HepG2 (cell line): Measurements from ENCODE around the gene CCDC97. TPM values are rescaled to one million over a fixed set of nuclear protein-coding genes. Genes with fewer than 3 reads are reported as not detected.

Experiments used
- ATAC-seq: fragments of 200-7000 bp; cut with Tn5 transposase; 3 replicates; pipeline ENCODE4 v1.9.1; 2020; ENCODE audit warnings: mild to moderate bottlenecking, moderate library complexity
- BruUV-seq: library from RNA; stranded (reverse); fragments of 400-500 nt; replicated peaks from 2 replicates; lab custom pipeline; 2021; lab: Mats Ljungman, UMichigan
- CTCF ChIA-PET: fragments of 300-600 bp; formaldehyde crosslinking; extraction: SDS; loops from one replicate; lab custom pipeline; 2021; ENCODE audit warnings: low total read pairs, inconsistent platforms, low intra/inter-chr PET ratio; lab: Yijun Ruan, JAX
- POLR2A ChIA-PET: fragments of 350-600 bp; sonication (Branson Sonifier 250); formaldehyde crosslinking; loops from one replicate; lab custom pipeline; 2020; ENCODE audit warnings: antibody characterized with exemption, inconsistent platforms; lab: Yijun Ruan, JAX
- DNase-seq: peaks from one replicate; pipeline ENCODE4 v3.0.0-alpha.2; 2015; ENCODE audit warnings: low spot score
- FAIRE-seq: peaks from 3 replicates; lab custom pipeline; 2011; peaks lifted over from hg19 to GRCh38; lab: Jason Lieb, UNC
- H2AFZ ChIP-seq: one replicate; pipeline ENCODE4 v1.6.1; 2011; ENCODE audit warnings: low read length, inconsistent platforms
- H3K27ac ChIP-seq: fragments of 300-600 bp; 3 replicates; pipeline ENCODE4 v1.8.0; 2011; ENCODE audit warnings: mixed run types, mild to moderate bottlenecking, mixed read lengths, low read length, inconsistent platforms; ENCODE audit not compliant: insufficient read depth; ENCODE audit errors: extremely low read length
- H3K27me3 ChIP-seq, 2 experiments: fragments of 200-600 bp in 1 of 2; 2 replicates in 1 of 2; 3 replicates in 1 of 2; pipeline versions ENCODE4 v1.6.0 to v1.8.0; 2011; ENCODE audit warnings: low read length in 2 of 2, mild to moderate bottlenecking in 2 of 2, moderate library complexity in 2 of 2, inconsistent platforms in 1 of 2; ENCODE audit not compliant: insufficient read depth in 2 of 2, control insufficient read depth in 1 of 2
- H3K36me3 ChIP-seq, 2 experiments: fragments of 200-600 bp in 1 of 2; replicated peaks in 1 of 2; 2 replicates in 1 of 2; 3 replicates in 1 of 2; pipeline versions ENCODE4 v1.5.1 to v1.8.0; 2011; ENCODE audit warnings: low read length in 2 of 2, inconsistent platforms in 1 of 2; ENCODE audit not compliant: insufficient read depth in 2 of 2, control insufficient read depth in 1 of 2
- H3K4me1 ChIP-seq: 2 replicates; pipeline ENCODE4 v1.5.1; 2012; ENCODE audit warnings: low read length, inconsistent platforms; ENCODE audit not compliant: insufficient read depth
- H3K4me2 ChIP-seq: 2 replicates; pipeline ENCODE4 v1.6.0; 2011; ENCODE audit warnings: low read depth, low read length, inconsistent platforms
- H3K4me3 ChIP-seq, 3 experiments: fragments of 200-600 bp in 1 of 3; sonication (generic), shearing (Covaris generic) in 1 of 3; replicated peaks in 1 of 3; 2 replicates each; pipeline ENCODE4 v1.5.1; 2011 to 2016; ENCODE audit warnings: low read length in 3 of 3, inconsistent platforms in 2 of 3, low read depth in 2 of 3, mild to moderate bottlenecking in 2 of 3, control low read depth in 1 of 3, mixed read lengths in 1 of 3; ENCODE audit not compliant: insufficient read depth in 1 of 3
- H3K79me2 ChIP-seq: one replicate; pipeline ENCODE4 v1.6.1; 2011; ENCODE audit warnings: low read length, inconsistent platforms; ENCODE audit not compliant: insufficient read depth
- H3K9ac ChIP-seq: 2 replicates; pipeline ENCODE4 v1.6.0; 2011; ENCODE audit warnings: mild to moderate bottlenecking, low read depth, low read length, inconsistent platforms; ENCODE audit not compliant: insufficient read depth
- H3K9me3 ChIP-seq: 2 replicates; pipeline ENCODE4 v1.5.1; 2012; ENCODE audit warnings: mild to moderate bottlenecking, low read length
- H4K20me1 ChIP-seq: 2 replicates; pipeline ENCODE4 v1.6.0; 2011; ENCODE audit warnings: inconsistent platforms, mild to moderate bottlenecking, low read length, moderate library complexity; ENCODE audit not compliant: insufficient read depth
- JUNB ChIP-seq: sonication (generic); formaldehyde crosslinking; IDR thresholded peaks from 2 replicates; pipeline ENCODE4 v1.8.0; 2022; ENCODE audit warnings: missing genetic modification reagents, mild to moderate bottlenecking, borderline replicate concordance
- KDM4B ChIP-seq: sonication (generic); formaldehyde crosslinking; IDR thresholded peaks from 2 replicates; pipeline ENCODE4 v1.4.0; 2020; ENCODE audit warnings: missing genetic modification reagents
- NCOA1 ChIP-seq: sonication (generic); formaldehyde crosslinking; IDR thresholded peaks from 2 replicates; pipeline ENCODE4 v1.9.0; 2021; ENCODE audit warnings: missing genetic modification reagents
- NCOA5 ChIP-seq: sonication (generic); formaldehyde crosslinking; IDR thresholded peaks from 2 replicates; pipeline ENCODE4 v1.4.0; 2020; ENCODE audit warnings: missing genetic modification reagents
- ONECUT2 ChIP-seq: sonication (generic); formaldehyde crosslinking; IDR thresholded peaks from 2 replicates; pipeline ENCODE4 v1.4.0; 2020; ENCODE audit warnings: missing genetic modification reagents
- PHF20 ChIP-seq: sonication (generic); formaldehyde crosslinking; IDR thresholded peaks from 2 replicates; pipeline ENCODE4 v1.5.0; 2020; ENCODE audit warnings: mild to moderate bottlenecking, missing genetic modification reagents
- ZIK1 ChIP-seq: sonication (generic); formaldehyde crosslinking; IDR thresholded peaks from 2 replicates; pipeline ENCODE4 v1.5.0; 2020; ENCODE audit warnings: mild to moderate bottlenecking, low read depth, missing genetic modification reagents, borderline replicate concordance
- ZNF343 ChIP-seq: sonication (generic); formaldehyde crosslinking; IDR thresholded peaks from 2 replicates; pipeline ENCODE4 v1.4.0; 2020; ENCODE audit warnings: mild to moderate bottlenecking, missing genetic modification reagents
- ZNF430 ChIP-seq: sonication (generic); formaldehyde crosslinking; IDR thresholded peaks from 2 replicates; pipeline ENCODE4 v1.9.0; 2021; ENCODE audit warnings: mild to moderate bottlenecking, missing genetic modification reagents
- ZNF432 ChIP-seq: sonication (generic); formaldehyde crosslinking; IDR thresholded peaks from 2 replicates; pipeline ENCODE4 v1.5.0; 2020; ENCODE audit warnings: missing genetic modification reagents, mild to moderate bottlenecking, borderline replicate concordance
- ZNF44 ChIP-seq: sonication (generic); formaldehyde crosslinking; IDR thresholded peaks from 2 replicates; pipeline ENCODE4 v1.5.1; 2020; ENCODE audit warnings: mild to moderate bottlenecking, missing genetic modification reagents
- WGBS: methylation state at CpG from one replicate; pipeline ENCODE4 v1.1.6; 2017; ENCODE audit warnings: low lambda C conversion rate; 5-methylcytosine and 5-hydroxymethylcytosine counted together
- in situ Hi-C: cut with HindIII; loops from 2 replicates; pipeline ENCODE4 v1.10.0; 2017; ENCODE audit warnings: low pct_unique_long_range_greater_than_20kb; ENCODE audit not compliant: extremely low pct_ligation_motif_present
- intact Hi-C: fragments of 100-400 bp; cut with micrococcal nuclease; formaldehyde crosslinking; loops from one replicate; pipeline ENCODE4 v1.10.0; 2022; ENCODE audit not compliant: unreplicated experiment
- polyA plus RNA-seq, 8 experiments: library from polyadenylated mRNA; depleted of rRNA in 3 of 8; stranded (reverse) in 7 of 8; unstranded in 1 of 8; fragments of >200 nt; fragmentation: Illumina TruSeq in 4 of 8; extraction: Trizol in 4 of 8; gene quantifications; 2 replicates each; pipeline versions ENCODE4 v1.2.1 to v1.2.3, GENCODE V29; 2011 to 2016; ENCODE audit warnings: low read depth in 4 of 8, missing spikeins in 1 of 8, mixed read lengths in 1 of 8; ENCODE audit not compliant: insufficient read depth in 1 of 8
- total RNA-seq, 5 experiments: library from RNA; depleted of rRNA; stranded (reverse); fragments of >200 nt; fragmentation: Illumina TruSeq; extraction: Trizol; gene quantifications; 2 replicates each; pipeline ENCODE4 v1.2.3, GENCODE V29; 2016; ENCODE audit warnings: low read depth in 1 of 5
- TF ChIP-seq, protein P1 (sequence below): IDR thresholded peaks from 2 replicates; pipeline ENCODE4 v1.6.1; 2018; ENCODE audit warnings: missing genetic modification reagents
- TF ChIP-seq, protein P2 (sequence below): sonication (generic); formaldehyde crosslinking; IDR thresholded peaks from 2 replicates; pipeline ENCODE4 v1.9.0; 2021; ENCODE audit warnings: missing genetic modification reagents, mild to moderate bottlenecking, borderline replicate concordance

The CCDC97 gene
- total and polyA plus RNA-seq, 2 of the 13 experiments (the other 11 are each of a cell fraction or from before 2014, with no cell fraction given), result 6.2 to 7.3 TPM

DNA sequence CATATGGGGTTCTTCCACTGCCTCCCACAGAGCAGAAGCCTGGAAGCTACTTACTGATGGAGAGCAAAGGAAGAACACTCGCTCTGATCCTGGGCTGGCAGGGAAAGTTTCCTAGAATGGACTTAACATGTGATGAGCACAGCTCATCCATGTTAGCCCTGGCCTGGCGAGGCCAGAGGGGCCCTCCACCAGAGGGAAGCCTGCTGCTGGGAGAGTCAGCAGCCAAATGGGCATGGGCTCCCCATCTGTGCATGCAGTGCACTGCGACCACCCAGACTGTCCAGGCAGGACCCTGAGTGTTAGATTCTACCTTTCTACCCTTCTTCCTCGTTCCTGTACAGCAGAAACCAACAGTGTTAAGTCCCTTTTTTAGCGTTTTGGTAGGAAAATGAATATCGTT is 36.9 kb upstream of the CCDC97 start:
- intact Hi-C loops (no loop called here), in situ Hi-C loops (no loop called here)
- H2AFZ ChIP-seq, result no peak overlapping the region
- DNase-seq (no peak), FAIRE-seq (no peak), ATAC-seq (no peak)
- H3K27ac ChIP-seq, result no peak overlapping the region
- H4K20me1 ChIP-seq, result no peaks in the 10 kb centered on the region
- no peaks in the 10 kb centered on the region for H3K9me3 ChIP-seq
- ChIA-PET POLR2A (interaction anchor here (1.6 kb wide), 1 partner anchor 9 kb away, joined by 3 read pairs; no protein-coding TSS in a partner anchor), CTCF (no interaction called here)
- H3K4me2 ChIP-seq, result no peak overlapping the region
- no peak overlapping the region for H3K9ac ChIP-seq
- no peaks in the 10 kb centered on the region for H3K27me3 ChIP-seq
- peaks cover 7% of the 10 kb centered on the region for H3K79me2 ChIP-seq
- WGBS, result 95% methylated on average over 5 of the region's 6 CpGs
- no peak for TF ChIP-seq ZNF44
- TF ChIP-seq NCOA1 (CRISPR knock-in tag), result no peak
- TF ChIP-seq ZNF343 (CRISPR knock-in tag), result no peak
- TF ChIP-seq ZIK1 (CRISPR knock-in tag), result no peak
- no peaks in the 10 kb centered on the region for H3K4me1 ChIP-seq
- no peak overlapping the region for H3K4me3 ChIP-seq
- no TSS peak for BruUV-seq
- peaks cover 51 to 94% of the 10 kb centered on the region in 2 experiments for H3K36me3 ChIP-seq

DNA sequence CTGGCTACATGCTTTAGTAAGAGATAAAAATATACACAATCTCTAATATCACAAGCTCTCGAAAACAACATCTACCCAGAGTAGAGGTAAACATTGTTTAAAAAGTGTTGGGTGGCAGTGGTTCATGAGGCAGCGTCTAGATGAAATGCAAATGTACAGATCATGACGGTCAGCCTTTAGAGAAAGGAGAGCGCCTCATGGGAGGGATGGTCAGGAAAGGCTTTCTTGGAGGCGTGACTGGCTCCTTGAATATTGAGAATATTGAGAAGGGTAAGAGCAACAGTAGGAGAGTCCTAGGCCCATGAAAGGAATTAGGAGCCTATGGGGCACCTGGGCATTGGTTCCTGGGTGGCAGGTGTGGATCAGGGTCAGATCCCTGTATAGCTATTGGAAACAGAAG is 35.2 kb upstream of the CCDC97 start:
- CTCF ChIA-PET, result no interaction called here
- H3K79me2 ChIP-seq, result no peaks in the 10 kb centered on the region

More for the DNA sequence above, 35.2 kb upstream of the CCDC97 start:
- no peak overlapping the region for H3K4me3 ChIP-seq
- H3K9ac ChIP-seq, result no peak overlapping the region
- no peaks in the 10 kb centered on the region for H3K9me3 ChIP-seq
- intact Hi-C loops, result no loop called here
- H4K20me1 ChIP-seq, result no peaks in the 10 kb centered on the region
- H3K36me3 ChIP-seq, result peaks cover 57 to 93% of the 10 kb centered on the region in 2 experiments
- no TSS peak for BruUV-seq
- POLR2A ChIA-PET, result no interaction called here
- no peak for FAIRE-seq
- no peak for DNase-seq
- H3K27me3 ChIP-seq, result no peaks in the 10 kb centered on the region
- ATAC-seq, result no peak
- no peak for TF ChIP-seq ZNF432 (CRISPR knock-in tag)
- no peak for TF ChIP-seq PHF20 (CRISPR knock-in tag)
- TF ChIP-seq, protein P1, sequence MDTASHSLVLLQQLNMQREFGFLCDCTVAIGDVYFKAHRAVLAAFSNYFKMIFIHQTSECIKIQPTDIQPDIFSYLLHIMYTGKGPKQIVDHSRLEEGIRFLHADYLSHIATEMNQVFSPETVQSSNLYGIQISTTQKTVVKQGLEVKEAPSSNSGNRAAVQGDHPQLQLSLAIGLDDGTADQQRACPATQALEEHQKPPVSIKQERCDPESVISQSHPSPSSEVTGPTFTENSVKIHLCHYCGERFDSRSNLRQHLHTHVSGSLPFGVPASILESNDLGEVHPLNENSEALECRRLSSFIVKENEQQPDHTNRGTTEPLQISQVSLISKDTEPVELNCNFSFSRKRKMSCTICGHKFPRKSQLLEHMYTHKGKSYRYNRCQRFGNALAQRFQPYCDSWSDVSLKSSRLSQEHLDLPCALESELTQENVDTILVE (CRISPR knock-in tag), result no peak
- no peak for TF ChIP-seq ZNF430 (CRISPR knock-in tag)
- no peak for TF ChIP-seq KDM4B (CRISPR knock-in tag)
- no peak for TF ChIP-seq ONECUT2 (CRISPR knock-in tag)
- no peak for TF ChIP-seq JUNB (CRISPR knock-in tag)
- no peak for TF ChIP-seq NCOA5 (CRISPR knock-in tag)
- TF ChIP-seq, protein P2, sequence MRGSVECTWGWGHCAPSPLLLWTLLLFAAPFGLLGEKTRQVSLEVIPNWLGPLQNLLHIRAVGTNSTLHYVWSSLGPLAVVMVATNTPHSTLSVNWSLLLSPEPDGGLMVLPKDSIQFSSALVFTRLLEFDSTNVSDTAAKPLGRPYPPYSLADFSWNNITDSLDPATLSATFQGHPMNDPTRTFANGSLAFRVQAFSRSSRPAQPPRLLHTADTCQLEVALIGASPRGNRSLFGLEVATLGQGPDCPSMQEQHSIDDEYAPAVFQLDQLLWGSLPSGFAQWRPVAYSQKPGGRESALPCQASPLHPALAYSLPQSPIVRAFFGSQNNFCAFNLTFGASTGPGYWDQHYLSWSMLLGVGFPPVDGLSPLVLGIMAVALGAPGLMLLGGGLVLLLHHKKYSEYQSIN (CRISPR knock-in tag), result no peak
- H2AFZ ChIP-seq, result no peak overlapping the region
- no peak overlapping the region for H3K27ac ChIP-seq
- H3K4me1 ChIP-seq, result no peaks in the 10 kb centered on the region
- in situ Hi-C loops, result no loop called here
- WGBS, result 98% methylated on average over 5 of the region's 5 CpGs
- H3K4me2 ChIP-seq, result no peak overlapping the region
